ENCODE data around the gene TMEM100. TPM values are rescaled to one million over a fixed set of nuclear protein-coding genes. Genes with fewer than 3 reads are reported as not detected.
A peak's percentile ranks its signal among the peaks of the same experiment; 100 is the strongest.

Gene TMEM100, protein sequence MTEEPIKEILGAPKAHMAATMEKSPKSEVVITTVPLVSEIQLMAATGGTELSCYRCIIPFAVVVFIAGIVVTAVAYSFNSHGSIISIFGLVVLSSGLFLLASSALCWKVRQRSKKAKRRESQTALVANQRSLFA
- total RNA-seq (2012; rRNA removed) = 6.3 and 13.3 TPM in 2 replicates

- Histone ChIP-seq H3K27me3 (ENCODE audit: control insufficient read depth, insufficient read depth, low read length) (no peaks in the 10 kb centered on the region), H3K4me2 (ENCODE audit: low read length) (peak within 1 kb of the TSS; percentile 86), H3K4me3 (ENCODE audit: low read length) (peak within 1 kb of the TSS; percentile 62), H3K9ac (ENCODE audit: low read depth, low read length) (peak within 1 kb of the TSS; percentile 34), H3K4me1 (ENCODE audit: control insufficient read depth, insufficient read depth, low read length) (peaks cover 44% of the 10 kb centered on the region), H3K36me3 (ENCODE audit: insufficient read depth, low read length) (no peaks in the 10 kb centered on the region), H3K9me3 (replicated peaks; ENCODE audit: low read length) (no peaks in the 10 kb centered on the region)
Measured at GRCh38 chr17:55722742-55723487, at the start of gene TMEM100. Gene TMEM100, minus strand, starts transcription at chr17:55722864. Its CDS starts 1,794 bp downstream, at chr17:55721070.

- Histone ChIP-seq H3K4me1 (ENCODE audit: control insufficient read depth, insufficient read depth, low read length) (peaks cover 13% of the 10 kb centered on the region), H3K27me3 (ENCODE audit: control insufficient read depth, insufficient read depth, low read length) (no peaks in the 10 kb centered on the region), H3K4me3 (ENCODE audit: low read length) (no peak overlapping the region), H3K9me3 (replicated peaks; ENCODE audit: low read length) (no peaks in the 10 kb centered on the region), H3K9ac (ENCODE audit: low read depth, low read length) (no peak overlapping the region), H3K36me3 (ENCODE audit: insufficient read depth, low read length) (peaks cover 60% of the 10 kb centered on the region), H3K4me2 (ENCODE audit: low read length) (no peak overlapping the region)
Measured at GRCh38 chr17:55772086-55772485, 49.4 kb upstream of the TMEM100 start.

GRCh38 chr17:55770196-55770870 is 47.7 kb upstream of the TMEM100 start:
- H3K9me3 ChIP-seq (replicated peaks; ENCODE audit: low read length) = no peaks in the 10 kb centered on the region
- no peak overlapping the region for H3K4me3 ChIP-seq (ENCODE audit: low read length)
- peak overlapping the region; percentile 27 for H3K4me2 ChIP-seq (ENCODE audit: low read length)
- no peaks in the 10 kb centered on the region for H3K27me3 ChIP-seq (ENCODE audit: control insufficient read depth, insufficient read depth, low read length)
- peaks cover 47% of the 10 kb centered on the region for H3K36me3 ChIP-seq (ENCODE audit: insufficient read depth, low read length)
- H3K4me1 ChIP-seq (ENCODE audit: control insufficient read depth, insufficient read depth, low read length) = peaks cover 13% of the 10 kb centered on the region
- no peak overlapping the region for H3K9ac ChIP-seq (ENCODE audit: low read depth, low read length)

GRCh38 chr17:55769625-55770000 is 46.9 kb upstream of the TMEM100 start:
- H3K9me3 ChIP-seq (replicated peaks; ENCODE audit: low read length) = no peaks in the 10 kb centered on the region
- H3K36me3 ChIP-seq (ENCODE audit: insufficient read depth, low read length) = peaks cover 42% of the 10 kb centered on the region
- no peaks in the 10 kb centered on the region for H3K27me3 ChIP-seq (ENCODE audit: control insufficient read depth, insufficient read depth, low read length)
- no peak overlapping the region for H3K9ac ChIP-seq (ENCODE audit: low read depth, low read length)
- peak overlapping the region; percentile 46 for H3K4me2 ChIP-seq (ENCODE audit: low read length)
- no peak overlapping the region for H3K4me3 ChIP-seq (ENCODE audit: low read length)
- peaks cover 13% of the 10 kb centered on the region for H3K4me1 ChIP-seq (ENCODE audit: control insufficient read depth, insufficient read depth, low read length)

DNA sequence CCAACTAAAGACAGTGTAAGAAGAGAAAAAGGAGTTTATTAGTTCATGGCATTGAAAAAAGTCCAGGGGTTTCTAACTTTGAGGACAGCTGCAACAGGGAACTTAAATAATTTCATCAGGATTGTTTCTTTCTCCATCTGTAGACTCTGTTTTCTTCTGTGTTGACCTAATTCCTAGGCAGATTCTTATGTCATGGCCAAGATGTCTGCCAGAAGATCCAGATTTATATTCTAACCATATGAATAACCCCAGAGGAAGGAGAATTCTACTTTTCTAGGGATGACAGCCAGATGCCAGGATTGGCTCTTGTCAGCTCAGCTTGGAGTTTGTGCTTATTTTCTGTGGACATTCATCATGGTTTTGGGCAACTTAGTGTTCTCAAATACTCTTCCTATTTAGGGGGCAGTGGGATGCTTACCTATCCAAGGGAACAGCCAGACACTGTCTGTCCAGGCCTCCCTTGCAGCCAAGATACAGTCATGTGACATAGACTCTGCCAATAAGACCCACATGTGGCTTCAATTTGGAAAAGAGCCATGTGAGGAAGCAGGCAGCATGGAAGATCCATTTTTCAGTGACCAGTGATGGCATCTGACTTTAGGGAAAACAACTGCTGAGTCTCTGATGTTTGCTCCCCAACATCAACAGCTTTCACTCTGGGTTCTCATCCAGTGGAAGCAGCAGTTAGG is 46.4 kb upstream of the TMEM100 start:
- Histone ChIP-seq H3K9me3 (replicated peaks; ENCODE audit: low read length) (no peaks in the 10 kb centered on the region), H3K4me1 (ENCODE audit: control insufficient read depth, insufficient read depth, low read length) (peaks cover 13% of the 10 kb centered on the region), H3K4me2 (ENCODE audit: low read length) (peak overlapping the region; percentile 46), H3K4me3 (ENCODE audit: low read length) (no peak overlapping the region), H3K9ac (ENCODE audit: low read depth, low read length) (no peak overlapping the region), H3K27me3 (ENCODE audit: control insufficient read depth, insufficient read depth, low read length) (no peaks in the 10 kb centered on the region), H3K36me3 (ENCODE audit: insufficient read depth, low read length) (peaks cover 40% of the 10 kb centered on the region)

DNA sequence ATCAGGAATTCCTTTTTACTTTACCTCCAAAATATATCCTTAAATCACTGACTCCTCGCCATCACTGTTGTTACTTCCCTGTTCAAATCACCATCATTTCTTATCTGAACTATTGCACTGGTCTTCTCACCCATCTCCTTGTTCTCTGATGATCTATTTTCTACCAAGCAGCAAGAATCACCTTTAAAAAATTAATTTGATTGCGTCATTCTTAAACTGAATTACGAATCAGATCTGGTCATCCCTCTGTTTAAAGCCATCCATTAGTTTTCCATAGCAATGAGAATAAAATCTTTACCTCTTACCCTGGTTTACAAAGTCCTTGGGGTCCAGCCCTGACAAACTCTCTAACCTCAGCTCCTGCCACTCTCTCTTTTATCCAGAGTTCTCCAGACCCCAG is 42.8 kb upstream of the TMEM100 start:
- Histone ChIP-seq H3K27me3 (ENCODE audit: control insufficient read depth, insufficient read depth, low read length) (no peaks in the 10 kb centered on the region), H3K4me3 (ENCODE audit: low read length) (no peak overlapping the region), H3K9ac (ENCODE audit: low read depth, low read length) (no peak overlapping the region)

DNA sequence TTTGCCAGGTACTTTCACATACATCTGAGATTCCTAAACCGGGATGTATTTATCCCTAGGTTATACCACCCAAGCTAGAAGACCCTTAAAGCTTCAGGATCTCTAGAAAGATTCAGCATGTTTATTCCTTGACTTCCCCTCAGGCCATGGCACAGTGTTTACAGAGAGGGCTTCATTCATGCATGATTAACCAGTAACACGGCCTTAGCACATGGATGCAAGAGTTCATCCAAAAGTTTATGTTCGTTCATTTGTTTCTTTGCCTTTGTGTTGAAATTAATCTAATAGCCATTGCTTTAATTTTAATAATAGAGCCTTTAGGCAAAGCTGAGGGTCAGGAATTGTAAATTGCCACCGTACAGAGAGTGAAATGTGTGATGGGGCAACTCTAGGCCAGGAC is 41.9 kb upstream of the TMEM100 start:
- H3K4me3 ChIP-seq (ENCODE audit: low read length) = no peak overlapping the region
- H3K4me1 ChIP-seq (ENCODE audit: control insufficient read depth, insufficient read depth, low read length) = peaks cover 11% of the 10 kb centered on the region
- no peak overlapping the region for H3K9ac ChIP-seq (ENCODE audit: low read depth, low read length)
- H3K36me3 ChIP-seq (ENCODE audit: insufficient read depth, low read length) = peaks cover 13% of the 10 kb centered on the region
- H3K4me2 ChIP-seq (ENCODE audit: low read length) = no peak overlapping the region
- H3K9me3 ChIP-seq (replicated peaks; ENCODE audit: low read length) = no peaks in the 10 kb centered on the region
- no peaks in the 10 kb centered on the region for H3K27me3 ChIP-seq (ENCODE audit: control insufficient read depth, insufficient read depth, low read length)

More for the DNA sequence above, 42.8 kb upstream of the TMEM100 start:
- Histone ChIP-seq H3K36me3 (ENCODE audit: insufficient read depth, low read length) (peaks cover 13% of the 10 kb centered on the region), H3K9me3 (replicated peaks; ENCODE audit: low read length) (no peaks in the 10 kb centered on the region), H3K4me2 (ENCODE audit: low read length) (no peak overlapping the region), H3K4me1 (ENCODE audit: control insufficient read depth, insufficient read depth, low read length) (peaks cover 16% of the 10 kb centered on the region)

DNA sequence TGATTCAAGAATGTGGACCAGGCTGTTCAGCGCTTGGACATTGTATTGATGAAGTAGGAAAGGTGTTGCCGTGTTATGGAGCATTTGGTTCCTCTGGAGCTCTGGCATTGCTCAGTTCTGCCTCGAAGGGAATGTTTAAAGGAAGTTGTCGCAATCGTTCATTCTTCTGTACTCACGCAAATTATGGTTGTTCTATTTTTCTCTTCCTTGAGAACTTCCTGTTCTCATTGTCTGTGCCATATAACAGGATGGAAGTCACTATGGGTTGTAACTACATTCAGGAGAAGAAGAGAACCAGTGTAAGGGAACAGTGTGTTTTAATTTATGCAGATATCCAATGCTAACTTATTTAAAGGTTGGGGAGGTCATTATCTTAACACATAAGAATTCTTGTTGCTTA is 41.2 kb upstream of the TMEM100 start:
- Histone ChIP-seq H3K4me1 (ENCODE audit: control insufficient read depth, insufficient read depth, low read length) (peaks cover 4% of the 10 kb centered on the region), H3K36me3 (ENCODE audit: insufficient read depth, low read length) (peaks cover 8% of the 10 kb centered on the region), H3K4me2 (ENCODE audit: low read length) (no peak overlapping the region), H3K9ac (ENCODE audit: low read depth, low read length) (no peak overlapping the region), H3K9me3 (replicated peaks; ENCODE audit: low read length) (no peaks in the 10 kb centered on the region), H3K27me3 (ENCODE audit: control insufficient read depth, insufficient read depth, low read length) (no peaks in the 10 kb centered on the region), H3K4me3 (ENCODE audit: low read length) (no peak overlapping the region)

DNA sequence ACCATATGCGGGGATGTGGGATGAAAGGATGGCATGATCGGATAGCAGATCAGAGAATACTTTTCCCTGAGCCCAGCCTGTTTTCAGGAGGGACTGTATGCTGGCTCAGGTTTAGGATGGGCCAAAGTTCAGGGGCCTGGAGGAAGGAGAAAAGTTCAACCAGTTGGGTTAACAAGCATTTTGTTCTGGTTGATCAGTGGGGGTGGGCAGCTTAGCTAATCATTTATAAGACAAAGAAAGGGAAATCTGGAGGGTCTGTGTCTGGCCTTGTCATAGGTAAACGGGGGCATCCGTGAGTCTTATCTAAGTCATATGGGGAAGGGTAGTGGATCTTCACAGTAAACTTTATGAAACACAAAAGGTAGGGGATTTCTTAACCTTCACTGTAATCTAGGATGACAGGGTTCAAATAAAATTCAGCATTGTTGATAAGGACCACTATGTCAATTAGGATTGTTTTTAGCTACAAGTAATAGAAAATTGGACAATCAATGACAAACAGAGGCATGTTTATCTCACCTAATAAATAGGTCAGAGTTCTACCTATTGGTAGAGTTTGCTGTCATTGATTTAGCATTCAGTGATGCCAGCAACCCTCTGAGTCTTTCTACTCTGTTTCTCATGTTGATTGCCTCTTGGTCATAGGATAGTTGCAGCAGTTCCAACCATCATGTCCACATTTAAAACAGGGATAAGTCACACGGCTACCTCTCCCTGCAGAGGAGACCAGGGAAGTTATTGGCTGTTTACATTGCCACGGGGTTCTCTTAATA is 39.6 kb upstream of the TMEM100 start:
- H3K4me3 ChIP-seq (ENCODE audit: low read length) = no peak overlapping the region
- no peaks in the 10 kb centered on the region for H3K36me3 ChIP-seq (ENCODE audit: insufficient read depth, low read length)
- peaks cover 3% of the 10 kb centered on the region for H3K4me1 ChIP-seq (ENCODE audit: control insufficient read depth, insufficient read depth, low read length)
- H3K27me3 ChIP-seq (ENCODE audit: control insufficient read depth, insufficient read depth, low read length) = no peaks in the 10 kb centered on the region
- H3K4me2 ChIP-seq (ENCODE audit: low read length) = no peak overlapping the region
- H3K9ac ChIP-seq (ENCODE audit: low read depth, low read length) = no peak overlapping the region
- no peaks in the 10 kb centered on the region for H3K9me3 ChIP-seq (replicated peaks; ENCODE audit: low read length)

- no peaks in the 10 kb centered on the region for H3K36me3 ChIP-seq (ENCODE audit: insufficient read depth, low read length)
- H3K9me3 ChIP-seq (replicated peaks; ENCODE audit: low read length) = no peaks in the 10 kb centered on the region
- H3K4me1 ChIP-seq (ENCODE audit: control insufficient read depth, insufficient read depth, low read length) = peaks cover 3% of the 10 kb centered on the region
- no peak overlapping the region for H3K9ac ChIP-seq (ENCODE audit: low read depth, low read length)
- H3K4me2 ChIP-seq (ENCODE audit: low read length) = no peak overlapping the region
- H3K4me3 ChIP-seq (ENCODE audit: low read length) = no peak overlapping the region
- H3K27me3 ChIP-seq (ENCODE audit: control insufficient read depth, insufficient read depth, low read length) = no peaks in the 10 kb centered on the region
Measured at GRCh38 chr17:55760643-55761355, 38.1 kb upstream of the TMEM100 start.
